ENCODE measurements around the gene REN.

The REN gene

DNA sequence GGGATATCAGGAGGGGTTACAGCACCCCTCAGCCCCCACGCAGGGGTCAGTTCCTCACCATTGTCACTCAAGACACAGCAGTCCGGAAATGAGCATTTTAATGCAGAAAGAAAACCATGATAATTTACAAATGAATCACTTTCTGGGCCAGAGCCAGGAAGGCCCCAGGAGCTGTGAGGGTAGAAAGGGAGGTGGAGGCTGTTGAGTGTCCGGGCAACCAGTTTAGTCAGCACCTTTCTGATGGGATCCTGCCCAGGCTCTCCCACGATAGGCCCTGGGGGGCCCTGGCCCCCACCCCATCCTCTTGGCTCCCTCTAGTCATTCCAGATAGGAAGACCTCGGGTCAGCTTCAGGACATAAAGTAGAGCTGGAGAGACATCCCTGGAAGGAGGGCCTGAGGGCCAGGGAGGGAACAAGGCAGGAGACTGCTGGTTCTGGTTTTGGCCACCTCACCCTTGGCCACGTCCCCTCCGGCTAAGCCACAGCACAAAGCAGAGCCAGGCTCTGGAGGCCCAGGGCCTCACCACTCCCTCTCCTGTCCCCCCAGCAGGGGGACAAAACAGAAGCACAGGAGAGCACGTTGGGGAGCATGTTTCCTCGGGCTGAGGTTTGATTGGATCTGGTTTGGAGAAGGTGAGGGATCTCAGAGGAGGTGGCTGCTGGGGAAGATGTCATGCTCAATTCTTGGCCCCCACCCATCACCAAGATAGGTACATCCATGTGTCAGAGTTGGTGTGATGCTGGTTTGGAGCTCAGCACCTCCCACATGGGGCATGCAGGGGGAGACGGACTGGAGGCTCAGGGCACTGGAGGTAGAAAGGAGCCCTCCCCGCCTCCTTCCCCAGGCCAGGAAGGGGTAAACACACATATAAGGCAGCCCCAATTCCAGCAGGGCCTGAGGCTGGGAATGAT, 34.9 kb downstream of the REN start:
- no peak for DNase-seq

DNA sequence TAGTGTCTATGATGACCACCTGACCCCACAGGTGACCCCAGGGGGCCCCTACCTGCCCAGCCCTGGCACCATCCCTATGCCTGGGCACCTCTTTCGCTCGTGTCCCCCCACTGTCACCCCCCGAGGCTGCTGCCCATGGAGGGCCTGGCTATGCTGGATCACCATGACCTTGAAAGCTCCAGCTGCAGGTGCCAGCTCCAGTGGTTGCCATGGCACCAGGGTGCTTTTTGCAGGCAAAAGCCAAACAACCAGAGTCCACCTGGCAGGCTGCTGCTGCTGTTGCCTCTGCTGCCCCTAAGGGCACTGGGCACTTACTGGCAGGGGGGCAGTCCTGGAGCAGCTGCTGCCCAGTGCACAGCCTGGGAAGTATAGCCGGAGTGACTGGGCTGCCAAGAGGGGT, 36.0 kb downstream of the REN start:
- DNase-seq = no peak

DNA sequence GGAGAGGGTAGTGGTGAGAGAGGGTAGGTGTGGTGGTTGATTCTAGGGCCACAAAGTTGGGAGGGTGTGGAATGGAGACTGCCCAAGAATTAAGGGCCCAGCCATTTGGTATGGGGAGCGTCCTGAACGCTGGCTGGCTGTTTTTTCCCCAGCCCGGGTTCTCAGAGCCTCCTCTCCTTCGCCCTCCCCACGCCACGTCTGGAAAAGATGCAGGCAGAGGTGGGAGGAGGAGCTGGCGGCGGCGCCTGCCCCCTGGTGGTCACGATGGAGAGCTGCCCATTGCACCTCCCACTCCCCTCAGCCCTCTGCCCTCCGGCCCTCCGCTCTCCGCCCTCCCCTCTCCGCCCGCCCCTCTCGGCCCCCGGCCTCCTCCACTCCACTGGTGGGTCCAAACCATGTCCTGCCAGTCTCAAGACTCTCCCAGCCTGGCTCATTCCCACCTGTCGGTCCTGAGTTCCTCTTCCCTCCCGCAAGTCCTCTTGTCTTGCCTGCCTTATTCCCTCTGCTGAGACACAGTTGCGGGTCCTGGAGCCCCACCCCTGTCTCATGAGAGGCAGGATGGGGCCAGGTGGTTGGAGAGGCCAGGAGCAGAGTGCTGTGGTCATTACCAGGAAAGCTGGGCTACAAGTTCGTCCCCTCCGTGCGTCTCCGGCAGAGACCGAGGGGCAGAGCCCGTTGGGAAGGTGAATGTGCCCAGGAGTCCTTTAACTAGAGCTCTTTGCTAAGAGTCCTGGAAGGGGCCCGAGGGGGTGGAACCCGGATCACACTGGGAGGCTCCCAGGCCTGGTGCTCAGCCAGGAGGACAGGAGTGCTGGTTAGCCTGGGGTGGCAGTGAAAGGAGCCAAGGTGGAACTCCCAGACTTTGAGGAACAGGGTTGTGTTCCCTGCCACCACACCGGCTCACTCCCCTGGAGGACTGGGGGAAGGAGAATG, 36.9 kb downstream of the REN start:
- DNase-seq = peak in 1 of 2 experiments; percentile 46

DNA sequence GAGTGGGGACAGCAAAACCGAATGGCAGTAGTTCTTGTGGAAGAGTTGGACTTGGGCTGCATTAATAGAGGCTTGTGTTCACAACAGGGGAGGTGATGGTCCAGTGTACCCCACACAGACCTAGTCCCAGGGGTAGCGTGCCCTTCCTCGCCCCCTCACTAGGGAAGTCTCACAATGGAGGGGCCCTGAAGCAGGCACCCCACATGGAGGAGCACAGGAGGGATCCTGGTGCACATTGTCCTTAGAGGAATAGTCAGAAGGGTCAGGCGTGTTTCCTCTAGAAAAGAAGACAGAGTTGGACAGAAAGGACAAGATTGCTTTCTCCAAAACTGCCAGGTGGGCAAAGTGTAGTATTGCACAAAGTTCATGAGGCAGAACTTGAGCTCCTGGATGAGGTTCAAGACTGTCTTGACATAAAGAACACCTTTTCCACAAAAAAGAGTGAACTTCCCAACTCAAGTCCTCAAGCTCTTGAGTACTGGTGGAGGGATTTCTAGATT, 37.6 kb downstream of the REN start:
- DNase-seq = no peak

DNA sequence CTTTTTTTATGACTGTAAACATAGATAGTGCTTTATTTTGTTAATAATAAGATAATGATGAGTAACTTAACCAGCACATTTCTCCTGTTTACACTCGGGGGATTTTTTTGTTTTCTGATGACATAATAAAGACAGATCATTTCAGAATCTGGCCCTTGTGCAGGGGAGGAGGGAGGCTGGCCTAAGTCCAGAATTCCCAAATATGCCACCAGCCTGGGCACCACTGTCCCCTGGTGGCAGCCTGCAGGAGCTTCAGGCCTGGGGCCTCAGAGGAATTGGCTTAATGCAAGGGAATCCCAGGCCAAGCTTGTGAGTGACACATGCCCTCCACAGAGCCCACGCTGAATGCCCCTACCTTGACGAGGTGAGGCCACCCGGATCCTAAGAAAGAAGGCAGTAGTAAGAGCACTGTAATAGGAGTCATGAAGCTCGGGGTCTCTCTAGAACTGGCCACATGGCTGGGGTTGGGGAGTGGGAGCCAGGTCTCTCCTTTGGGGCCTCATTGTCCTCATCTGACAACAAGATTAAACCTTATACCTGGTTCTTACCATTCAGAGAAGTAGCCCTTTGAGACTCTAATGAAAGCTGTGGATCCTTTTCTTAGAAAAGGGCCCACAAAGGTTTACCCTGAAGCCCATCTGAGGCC, 38.4 kb downstream of the REN start:
- DNase-seq = peak; percentile 19 to 72

DNA sequence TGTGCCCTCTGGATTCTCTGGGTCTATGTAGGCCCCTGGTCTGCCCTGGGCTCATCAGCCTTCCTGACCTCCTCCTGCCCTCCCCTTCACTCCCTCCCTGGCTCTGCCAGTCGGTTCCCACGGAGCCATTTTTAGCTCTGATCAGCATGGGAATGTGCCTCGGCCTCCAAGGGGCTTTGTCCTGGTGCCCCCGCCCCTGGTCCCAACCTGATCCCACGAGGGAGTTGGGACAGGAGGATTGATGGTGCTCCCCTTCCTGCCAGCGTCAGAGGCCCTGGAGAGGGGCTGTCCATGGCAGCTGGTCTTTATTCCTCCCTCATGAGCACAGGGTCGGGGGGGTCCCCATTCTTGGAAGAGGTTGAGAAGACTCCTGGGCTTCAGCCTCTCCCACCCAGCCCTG, 39.2 kb downstream of the REN start:
- no peak for DNase-seq

DNA sequence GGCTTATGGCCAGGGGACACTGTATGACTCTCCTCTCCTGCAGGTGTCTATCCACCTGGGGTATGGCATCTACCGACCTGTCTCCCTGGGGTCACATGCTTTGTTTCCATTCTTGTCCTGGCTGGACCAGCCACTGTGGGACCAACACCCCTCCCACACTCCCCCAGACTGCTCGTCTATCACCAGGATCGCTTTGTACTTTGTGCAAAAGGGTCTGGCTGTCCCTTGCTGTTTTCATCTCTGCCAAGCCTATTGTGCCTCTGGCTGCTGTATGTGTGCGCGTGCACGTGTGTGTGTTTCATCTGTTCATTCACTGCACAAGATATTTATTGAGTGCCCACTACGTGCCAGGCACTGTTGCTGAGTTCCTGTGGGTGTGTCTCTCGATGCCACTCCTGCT, 39.8 kb downstream of the REN start:
- DNase-seq = no peak

DNA sequence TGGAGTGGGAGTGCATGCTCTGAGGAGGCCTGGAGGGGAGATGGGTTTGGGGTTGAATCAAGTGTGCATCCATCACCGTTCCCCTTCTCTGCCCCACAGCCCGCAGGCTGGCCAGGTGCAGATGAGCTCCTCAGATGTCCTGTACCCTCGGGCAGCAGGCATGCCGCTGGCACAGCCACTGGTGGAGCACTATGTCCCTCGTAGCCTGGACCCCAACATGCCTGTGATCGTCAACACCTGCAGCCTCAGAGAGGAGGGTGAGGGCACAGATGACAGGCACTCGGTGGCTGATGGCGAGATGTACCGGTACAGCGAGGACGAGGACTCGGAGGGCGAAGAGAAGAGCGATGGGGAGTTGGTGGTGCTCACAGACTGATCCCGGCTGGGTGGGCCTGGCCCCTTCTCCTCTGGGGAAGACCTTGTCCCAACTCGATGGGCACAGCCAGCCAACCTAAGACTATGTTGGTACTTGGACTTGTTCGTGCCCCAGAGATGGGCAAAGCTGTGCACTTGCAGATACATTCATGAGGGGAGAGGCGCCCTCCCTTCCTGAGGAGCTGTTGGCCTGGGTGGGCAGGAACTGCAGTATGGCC, 40.3 kb downstream of the REN start:
- no peak for DNase-seq

DNA sequence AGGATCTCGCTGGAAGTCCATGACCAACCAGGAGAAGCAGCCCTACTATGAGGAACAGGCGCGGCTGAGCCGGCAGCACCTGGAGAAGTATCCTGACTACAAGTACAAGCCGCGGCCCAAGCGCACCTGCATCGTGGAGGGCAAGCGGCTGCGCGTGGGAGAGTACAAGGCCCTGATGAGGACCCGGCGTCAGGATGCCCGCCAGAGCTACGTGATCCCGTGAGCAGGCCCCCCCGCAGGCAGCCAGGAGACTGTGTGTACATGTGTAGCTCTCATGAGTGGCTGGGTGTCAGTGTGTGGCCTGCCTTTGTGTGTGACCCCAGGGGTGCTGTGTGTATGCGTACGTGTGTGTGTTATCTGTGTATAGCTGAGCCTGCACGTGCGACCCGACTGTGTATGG, 41.5 kb downstream of the REN start:
- DNase-seq = no peak

DNA sequence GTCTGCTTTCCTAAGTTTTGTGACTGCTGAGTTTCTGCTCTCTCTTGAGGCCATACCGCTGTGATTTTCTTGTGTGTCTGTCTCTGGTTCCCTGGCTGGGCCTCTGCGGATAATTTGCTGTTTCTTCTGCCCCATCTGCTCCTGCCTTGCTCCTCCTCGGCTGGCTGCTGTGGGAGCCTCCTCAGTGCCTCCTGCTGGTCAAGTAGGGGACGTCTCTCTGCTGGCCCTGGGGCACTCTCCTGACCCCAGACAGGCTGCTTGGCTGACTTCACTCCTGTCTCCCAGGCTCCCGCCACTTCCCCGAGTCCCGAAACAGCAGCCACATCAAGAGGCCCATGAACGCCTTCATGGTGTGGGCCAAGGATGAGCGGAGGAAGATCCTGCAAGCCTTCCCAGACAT, 42.8 kb downstream of the REN start:
- DNase-seq = no peak

DNA sequence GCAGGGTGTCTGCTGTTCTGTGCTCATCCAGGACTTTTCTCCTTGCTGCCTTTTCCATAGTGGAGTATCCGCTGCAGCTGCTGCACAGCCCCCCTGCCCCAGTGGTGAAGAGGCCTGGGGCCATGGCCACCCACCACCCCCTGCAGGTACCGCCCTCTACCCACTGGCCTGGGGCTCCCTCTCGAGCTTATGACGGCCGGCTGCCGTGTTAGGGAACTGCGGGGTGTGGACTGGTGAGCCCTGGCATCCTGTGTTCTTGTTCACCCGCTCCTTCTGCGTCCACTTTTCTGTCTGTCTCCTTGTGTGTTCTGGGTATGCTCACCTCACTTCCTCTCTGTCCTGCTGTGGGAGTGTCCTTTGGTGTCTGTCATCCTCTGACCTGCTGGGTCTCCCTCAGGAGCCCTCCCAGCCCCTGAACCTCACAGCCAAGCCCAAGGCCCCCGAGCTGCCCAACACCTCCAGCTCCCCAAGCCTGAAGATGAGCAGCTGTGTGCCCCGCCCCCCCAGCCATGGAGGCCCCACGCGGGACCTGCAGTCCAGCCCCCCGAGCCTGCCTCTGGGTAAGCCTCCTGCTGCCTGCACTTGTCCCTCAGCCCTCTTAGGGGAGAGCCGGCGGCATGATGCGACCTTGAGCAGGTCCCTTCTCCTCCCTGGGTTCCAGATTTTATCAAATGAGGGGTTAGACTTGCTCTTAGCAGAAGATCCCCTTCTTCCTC, 44.1 kb downstream of the REN start:
- DNase-seq = no peak

DNA sequence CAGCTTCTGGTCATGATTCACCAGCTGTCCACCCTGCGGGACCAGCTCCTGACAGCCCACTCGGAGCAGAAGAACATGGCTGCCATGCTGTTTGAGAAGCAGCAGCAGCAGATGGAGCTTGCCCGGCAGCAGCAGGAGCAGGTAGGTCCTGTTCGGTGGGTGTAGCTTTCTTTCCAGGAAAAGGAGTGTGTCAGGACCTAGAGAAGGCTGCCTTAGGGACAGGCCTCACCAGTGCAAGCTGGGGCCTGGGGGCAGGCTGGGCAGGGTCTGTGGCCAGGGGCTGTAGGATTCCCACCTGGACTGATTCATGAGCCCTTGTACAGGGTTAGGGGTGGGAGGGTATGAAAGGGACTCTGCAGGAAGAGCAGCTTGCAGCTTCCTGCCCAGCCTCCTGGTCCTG, 49.6 kb downstream of the REN start:
- DNase-seq = no peak

DNA sequence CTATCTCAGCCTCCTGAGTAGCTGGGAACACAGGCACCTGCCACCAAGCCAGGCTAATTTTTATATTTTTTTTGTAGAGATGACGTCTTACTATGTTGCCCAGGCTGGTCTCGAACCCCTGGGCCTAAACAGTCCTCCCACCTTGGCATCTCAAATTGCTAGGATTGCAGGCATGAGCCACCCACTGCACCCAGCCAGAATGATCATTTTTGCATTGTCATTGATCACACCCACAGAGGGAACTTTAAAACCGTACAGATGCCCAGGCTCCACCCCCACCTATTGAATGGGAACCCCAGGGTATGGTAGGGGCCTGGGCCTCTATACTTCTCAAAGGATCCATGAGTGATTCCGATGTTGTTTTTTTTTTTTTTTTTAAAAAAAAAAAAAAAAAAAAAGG, 51.0 kb downstream of the REN start:
- DNase-seq = no peak

DNA sequence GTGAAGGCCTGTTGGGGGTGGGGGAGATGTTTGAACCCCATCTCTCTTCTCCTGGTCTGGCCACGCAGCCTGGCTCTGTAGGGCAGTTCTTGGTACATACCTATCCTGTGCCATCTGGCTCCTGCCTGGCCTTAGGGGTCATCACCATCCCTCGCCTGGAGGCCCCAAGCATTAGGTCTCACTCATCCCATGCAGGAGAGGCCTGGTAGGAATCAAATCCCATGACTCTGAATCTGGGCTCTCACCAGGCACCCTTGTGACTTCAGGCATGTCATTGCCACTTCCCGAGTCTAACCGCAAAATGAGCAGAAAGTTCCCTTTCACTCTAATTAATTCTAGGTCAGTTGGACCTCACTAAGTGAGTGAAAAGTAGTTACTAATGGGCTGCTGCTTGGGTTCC, 51.5 kb downstream of the REN start:
- DNase-seq = no peak

DNA sequence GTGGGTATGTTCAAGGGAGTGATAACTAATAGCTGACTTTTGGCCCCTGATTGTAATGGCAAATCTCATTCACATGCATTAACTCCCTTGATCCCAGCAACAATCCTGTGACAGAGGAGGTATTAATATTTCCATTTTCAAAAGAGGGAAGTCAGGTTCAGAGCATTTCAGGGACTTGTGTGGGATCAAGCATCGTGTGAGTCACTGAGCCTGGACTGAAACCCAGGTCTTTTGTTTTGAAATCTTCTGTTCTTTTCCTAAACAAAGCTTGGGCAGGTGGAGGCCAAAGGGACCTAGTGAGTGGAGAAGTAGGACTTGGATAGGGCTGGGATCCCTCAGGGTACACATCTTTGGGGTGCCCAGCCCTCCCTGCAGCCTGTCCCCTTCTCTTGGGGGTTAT, 52.2 kb downstream of the REN start:
- DNase-seq = no peak

DNA sequence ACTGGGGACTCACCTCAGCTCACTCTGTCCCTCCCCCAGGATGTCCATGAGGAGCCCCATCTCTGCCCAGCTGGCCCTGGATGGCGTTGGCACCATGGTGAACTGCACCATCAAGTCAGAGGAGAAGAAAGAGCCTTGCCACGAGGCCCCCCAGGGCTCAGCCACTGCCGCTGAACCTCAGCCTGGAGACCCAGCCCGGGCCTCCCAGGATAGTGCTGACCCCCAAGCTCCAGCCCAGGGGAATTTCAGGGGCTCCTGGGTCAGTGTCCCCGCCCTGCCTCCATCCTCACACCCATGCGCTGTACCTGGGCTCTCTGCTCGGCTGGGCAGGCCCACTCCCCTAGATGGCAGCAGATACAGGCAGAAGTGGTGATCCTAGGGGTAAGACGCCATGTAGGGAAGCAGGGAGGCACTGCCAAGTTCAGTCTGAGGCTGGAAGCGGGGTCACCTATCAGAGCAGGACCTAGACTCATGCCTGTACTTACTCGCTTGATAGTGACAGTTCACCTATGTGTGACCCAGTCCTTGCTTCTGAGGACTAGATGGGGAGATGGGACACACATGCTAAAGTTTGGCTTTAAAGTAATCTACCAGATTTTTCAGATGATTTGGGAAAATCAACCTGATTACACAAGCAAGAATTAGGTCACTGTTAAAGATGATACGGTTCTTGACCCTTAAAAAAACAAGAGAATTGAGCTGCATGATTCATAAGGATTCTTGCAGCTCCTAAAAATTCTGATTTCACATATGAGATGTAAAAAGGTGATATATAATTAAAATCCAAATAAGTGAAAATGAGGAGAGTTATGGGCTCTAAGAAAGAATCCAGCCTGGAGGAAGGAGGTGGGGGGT, 53.0 kb downstream of the REN start:
- DNase-seq = peak in 1 of 2 experiments; percentile 10

DNA sequence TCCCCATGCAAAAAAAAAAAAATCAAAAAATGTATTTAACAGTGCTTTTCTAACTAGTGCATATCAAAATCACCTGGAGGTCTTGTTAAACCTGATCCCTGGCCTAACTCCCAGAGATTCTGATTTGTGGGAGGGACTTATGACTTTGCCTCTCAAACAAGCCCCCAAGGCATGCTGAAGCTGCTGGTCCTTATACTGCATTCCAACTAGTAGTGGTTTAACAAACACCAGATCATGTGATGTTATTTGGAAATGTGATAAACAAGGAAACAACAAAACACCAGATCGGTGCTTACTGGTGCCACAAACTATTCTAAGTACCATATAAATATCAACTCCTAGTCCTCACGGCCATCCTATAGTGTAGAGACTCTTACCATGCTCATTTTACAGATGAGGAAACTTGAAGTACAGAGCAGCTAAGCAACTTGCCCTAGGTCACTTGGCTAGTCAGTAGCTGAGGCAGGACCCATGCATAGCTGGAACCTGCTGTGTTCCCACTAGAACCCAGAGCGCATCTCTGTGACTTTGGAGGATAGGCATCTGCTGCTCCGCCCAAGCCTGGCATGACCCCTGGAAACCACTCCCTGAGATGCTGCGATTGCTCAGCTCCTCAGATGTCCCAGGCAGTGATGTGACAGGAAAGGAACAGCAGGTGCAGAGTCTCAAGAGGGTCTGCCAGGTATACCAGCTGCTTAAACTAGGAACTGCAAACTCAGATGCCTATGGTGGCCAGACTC, 55.1 kb downstream of the REN start:
- DNase-seq = no peak

DNA sequence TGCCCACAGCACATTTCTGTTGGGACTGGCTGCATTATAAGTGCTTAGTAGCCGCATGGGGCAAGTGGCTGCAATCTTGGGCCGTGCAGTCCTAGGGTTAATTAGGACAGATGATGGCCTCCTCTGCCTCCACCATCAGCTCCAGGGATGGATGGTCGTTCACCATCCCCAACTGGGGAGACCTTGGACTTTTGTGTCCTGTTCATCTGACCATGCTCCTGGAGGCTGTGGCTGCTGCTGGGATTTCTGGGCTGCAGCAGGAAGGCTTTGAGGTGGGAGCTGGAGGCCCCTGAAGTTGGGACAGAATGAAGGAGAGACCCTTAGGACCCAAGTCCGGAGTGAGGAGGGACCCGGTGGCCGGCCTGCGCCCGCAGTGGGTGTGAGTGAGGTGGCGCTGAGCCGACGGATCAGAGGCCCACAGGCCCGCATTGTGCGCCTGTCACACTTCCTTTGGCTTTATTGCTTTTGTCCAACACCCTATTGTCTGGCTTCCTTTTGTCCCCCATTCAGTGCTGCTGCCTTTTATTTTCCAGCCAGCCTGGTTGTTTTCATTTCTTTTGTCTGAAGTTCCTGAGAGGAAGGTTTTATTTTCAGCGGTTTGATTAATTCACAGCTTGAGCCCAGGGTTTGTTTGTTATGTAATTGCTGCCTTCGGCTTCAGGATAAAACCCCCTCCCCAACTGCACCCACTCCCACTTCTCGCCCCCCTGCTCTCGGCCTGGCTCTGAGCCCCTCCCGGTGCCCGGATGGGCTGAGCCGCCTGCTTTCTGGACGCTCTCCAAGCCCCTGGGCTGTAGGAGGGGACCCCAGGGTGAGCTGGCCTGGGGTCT, 57.6 kb downstream of the REN start:
- DNase-seq = no peak

DNA sequence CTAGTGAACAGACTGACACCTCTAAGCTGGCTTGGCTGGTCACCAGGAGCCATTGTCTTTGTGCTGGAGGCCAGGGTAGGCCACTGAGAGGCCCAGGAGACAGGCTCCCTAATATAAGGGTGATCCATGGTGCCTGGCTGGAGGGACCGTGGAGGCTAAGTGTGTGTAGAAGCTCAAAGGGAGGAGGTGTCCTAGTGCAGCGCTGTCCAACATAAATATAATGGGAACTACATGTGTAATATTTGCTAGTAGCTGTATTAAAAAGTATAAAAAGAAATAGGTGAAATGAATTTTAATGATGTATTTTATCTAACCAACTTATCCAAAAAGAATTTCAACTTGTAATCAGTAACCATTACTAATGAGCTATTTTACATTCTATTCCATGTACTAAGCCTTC, 58.2 kb downstream of the REN start:
- DNase-seq = no peak
